Sigmoid colon (tissue), 3 donors: ENCODE measurements around the gene LRRC38.

Experiments used
- POLR2A ChIP-seq, 2 donors: fragments of 450-650 bp; IDR thresholded peaks; one replicate each; pipeline ENCODE4 v1.6.1; 2016; ENCODE audit warnings: antibody characterized with exemption in 2 of 2, mild to moderate bottlenecking in 2 of 2, moderate library complexity in 2 of 2
- TF ChIP-seq, protein P1 (sequence below), 4 experiments: fragments of 450-650 bp in 3 of 4; fragments of 200-600 bp in 1 of 4; IDR thresholded peaks; one replicate each; pipeline ENCODE4 v1.5.1; 2016 to 2019; ENCODE audit warnings: antibody characterized with exemption in 4 of 4, mild to moderate bottlenecking in 3 of 4, moderate library complexity in 2 of 4

DNA sequence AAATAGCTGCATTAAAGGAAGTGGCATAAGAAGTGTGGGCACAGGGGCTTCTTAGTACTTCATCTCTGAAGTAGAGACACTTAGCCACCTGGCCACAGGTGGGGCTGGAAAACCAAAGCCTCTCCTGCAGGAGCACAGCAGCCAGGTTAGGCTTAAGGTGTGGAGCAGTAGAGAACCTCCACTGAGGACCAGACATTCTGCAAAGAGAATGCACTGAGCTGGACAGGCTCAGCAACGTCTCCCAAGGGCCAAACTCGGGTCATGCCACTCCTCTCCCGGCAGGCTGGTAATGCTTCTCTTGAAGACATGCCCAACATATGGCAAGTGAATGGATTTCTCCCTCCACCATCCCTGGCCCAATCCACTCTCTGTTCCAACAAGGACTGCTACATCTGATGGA lies 33.0 kb upstream of the LRRC38 start:
- TF ChIP-seq, protein P1, sequence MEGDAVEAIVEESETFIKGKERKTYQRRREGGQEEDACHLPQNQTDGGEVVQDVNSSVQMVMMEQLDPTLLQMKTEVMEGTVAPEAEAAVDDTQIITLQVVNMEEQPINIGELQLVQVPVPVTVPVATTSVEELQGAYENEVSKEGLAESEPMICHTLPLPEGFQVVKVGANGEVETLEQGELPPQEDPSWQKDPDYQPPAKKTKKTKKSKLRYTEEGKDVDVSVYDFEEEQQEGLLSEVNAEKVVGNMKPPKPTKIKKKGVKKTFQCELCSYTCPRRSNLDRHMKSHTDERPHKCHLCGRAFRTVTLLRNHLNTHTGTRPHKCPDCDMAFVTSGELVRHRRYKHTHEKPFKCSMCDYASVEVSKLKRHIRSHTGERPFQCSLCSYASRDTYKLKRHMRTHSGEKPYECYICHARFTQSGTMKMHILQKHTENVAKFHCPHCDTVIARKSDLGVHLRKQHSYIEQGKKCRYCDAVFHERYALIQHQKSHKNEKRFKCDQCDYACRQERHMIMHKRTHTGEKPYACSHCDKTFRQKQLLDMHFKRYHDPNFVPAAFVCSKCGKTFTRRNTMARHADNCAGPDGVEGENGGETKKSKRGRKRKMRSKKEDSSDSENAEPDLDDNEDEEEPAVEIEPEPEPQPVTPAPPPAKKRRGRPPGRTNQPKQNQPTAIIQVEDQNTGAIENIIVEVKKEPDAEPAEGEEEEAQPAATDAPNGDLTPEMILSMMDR (IDR thresholded peaks at IDR 0.05) = no peak
- TF ChIP-seq POLR2A (IDR thresholded peaks at IDR 0.05) = no peak
